AG04449 (cell line): Measurements from ENCODE around the gene SMG5.

ENCODE experiments used
- CTCF ChIA-PET: fragments of 350-600 bp; formaldehyde crosslinking; extraction: SDS; loops from one replicate; lab custom pipeline; 2021; ENCODE audit warnings: antibody characterized with exemption; lab: Yijun Ruan, JAX
- POLR2A ChIA-PET: fragments of 400-600, 350-600 bp; formaldehyde crosslinking; extraction: SDS; loops from one replicate; lab custom pipeline; 2020; ENCODE audit warnings: antibody characterized with exemption, inconsistent platforms; lab: Yijun Ruan, JAX
- DNase-seq: peaks from one replicate; pipeline ENCODE4 v3.0.0-alpha.2; 2010; ENCODE audit warnings: low read depth, low spot score
- H3K4me3 ChIP-seq: 2 replicates; pipeline ENCODE4 v1.5.1; 2011; ENCODE audit warnings: low read depth, mild to moderate bottlenecking, control low read depth, low read length
- CTCF ChIP-seq: IDR thresholded peaks from one replicate; pipeline ENCODE4 v1.5.1; 2011; ENCODE audit warnings: mild to moderate bottlenecking, moderate library complexity, low read length, control low read depth, inconsistent platforms; ENCODE audit not compliant: insufficient read depth; ENCODE audit errors: missing control alignments

Gene SMG5

GRCh38 chr1:156251527-156251926 is 31.1 kb downstream of the SMG5 start:
- ChIA-PET CTCF (interaction anchor here (1.0 to 3.5 kb wide), 6 partner anchors 12 to 108 kb away, joined by 3 to 13 read pairs (median 4); no protein-coding TSS in a partner anchor), POLR2A (interaction anchor here (1.1 kb wide), 1 partner anchor 9 kb away, joined by 3 read pairs; no protein-coding TSS in a partner anchor)
- TF ChIP-seq CTCF, result no peak
- H3K4me3 ChIP-seq, result no peak overlapping the region
- DNase-seq, result no peak

GRCh38 chr1:156249593-156249992 is 33.0 kb downstream of the SMG5 start:
- DNase-seq, result no peak
- TF ChIP-seq CTCF, result no peak
- ChIA-PET POLR2A (no interaction called here), CTCF (interaction anchor here (1.1 kb wide), 1 partner anchor 8 kb away, joined by 3 read pairs; no protein-coding TSS in a partner anchor)
- no peak overlapping the region for H3K4me3 ChIP-seq

GRCh38 chr1:156248323-156248683 is 34.3 kb downstream of the SMG5 start:
- H3K4me3 ChIP-seq, result no peak overlapping the region
- CTCF ChIA-PET, result no interaction called here
- TF ChIP-seq CTCF, result no peak
- DNase-seq, result no peak
- POLR2A ChIA-PET, result no interaction called here

GRCh38 chr1:156247460-156248322 is 34.9 kb downstream of the SMG5 start, which contains the start of gene PAQR6:
TSS of gene PAQR6 (minus strand) at chr1:156248056. CDS start at chr1:156246731, 1,325 bp downstream.
- POLR2A ChIA-PET, result no interaction called here
- H3K4me3 ChIP-seq, result no peak within 1 kb of the TSS
- no peak for DNase-seq
- no peak for TF ChIP-seq CTCF
- CTCF ChIA-PET, result interaction anchor here (1.5 kb wide), 1 partner anchor 10 kb away, joined by 4 read pairs; no protein-coding TSS in a partner anchor

GRCh38 chr1:156246781-156247459 is 35.7 kb downstream of the SMG5 start:
- no peak for DNase-seq
- ChIA-PET POLR2A (interaction anchor here (0.6 kb wide), 1 partner anchor 14 kb away, joined by 4 read pairs; no protein-coding TSS in a partner anchor), CTCF (interaction anchor here (0.8 to 1.5 kb wide), 8 partner anchors 11 to 157 kb away, joined by 3 to 5 read pairs (median 4); no protein-coding TSS in a partner anchor)
- H3K4me3 ChIP-seq, result no peak overlapping the region
- no peak for TF ChIP-seq CTCF

GRCh38 chr1:156246241-156246780 is 36.3 kb downstream of the SMG5 start:
- CTCF ChIA-PET, result interaction anchor here (0.7 to 1.5 kb wide), 10 partner anchors 11 to 156 kb away, joined by 3 to 6 read pairs (median 4); no protein-coding TSS in a partner anchor
- TF ChIP-seq CTCF, result no peak
- no peak for DNase-seq
- H3K4me3 ChIP-seq, result no peak overlapping the region
- POLR2A ChIA-PET, result interaction anchor here (0.6 kb wide), 1 partner anchor 13 kb away, joined by 4 read pairs; no protein-coding TSS in a partner anchor
